HCT116 (cell line): Measurements from ENCODE around the gene FKBP3. TPM values are rescaled to one million over a fixed set of nuclear protein-coding genes. Genes with fewer than 3 reads are reported as not detected.

Source experiments
- ATAC-seq: fragments of 200-7000 bp; cut with Tn5 transposase; 2 replicates; pipeline ENCODE4 v1.9.1; 2020; ENCODE audit warnings: mild to moderate bottlenecking, moderate library complexity
- BruUV-seq: library from RNA; stranded (reverse); fragments of 400-500 nt; replicated peaks from 2 replicates; lab custom pipeline; 2021; lab: Mats Ljungman, UMichigan
- CTCF ChIA-PET: fragments of 300-600 bp; sonication (Branson Sonifier 250); formaldehyde crosslinking; loops from one replicate; lab custom pipeline; 2021; ENCODE audit warnings: antibody characterized with exemption; lab: Charles Lee
- POLR2A ChIA-PET: fragments of 300-600, 350-600 bp; sonication (Branson Sonifier 250); formaldehyde crosslinking; loops from one replicate; lab custom pipeline; 2021; ENCODE audit warnings: antibody characterized with exemption; lab: Charles Lee
- RAD21 ChIA-PET, 2 experiments: fragments of 300-600 bp; sonication (Branson Sonifier 250); formaldehyde crosslinking; loops; one replicate each; lab custom pipeline; 2023; ENCODE audit warnings: low total read pairs in 2 of 2; ENCODE audit not compliant: uncharacterized antibody in 2 of 2, unreplicated experiment in 2 of 2, low non-redundant PET in 1 of 2; lab: Charles Lee
- DNase-seq: peaks from one replicate; pipeline ENCODE4 v3.0.0-alpha.2; 2010; ENCODE audit warnings: low read depth, low spot score
- H2AFZ ChIP-seq: fragments of 200-600 bp; shearing (Covaris generic), sonication (generic); 2 replicates; pipeline ENCODE4 v1.6.1; 2017; ENCODE audit warnings: low read depth, mixed run types, mixed read lengths, antibody characterized with exemption, low read length; ENCODE audit not compliant: poor library complexity, severe bottlenecking
- H3K27ac ChIP-seq: 2 replicates; pipeline ENCODE4 v1.5.1; 2012; ENCODE audit warnings: low read depth, low read length
- H3K27me3 ChIP-seq: fragments of 200-600 bp; sonication (generic); 2 replicates; pipeline ENCODE4 v1.6.1; 2016; ENCODE audit warnings: mixed run types, low read length, mixed read lengths; ENCODE audit not compliant: insufficient read depth
- H3K36me3 ChIP-seq, 2 experiments: fragments of 200-500 bp in 1 of 2; fragments of 200-600 bp in 1 of 2; sonication (Bioruptor generic) in 1 of 2; sonication (generic) in 1 of 2; 2 replicates each; pipeline versions ENCODE4 v1.5.1 to v1.6.1; 2014 to 2016; ENCODE audit warnings: low read length in 2 of 2, inconsistent platforms in 1 of 2, mixed read lengths in 1 of 2, mixed run types in 1 of 2; ENCODE audit not compliant: insufficient read depth in 2 of 2, control insufficient read depth in 1 of 2
- H3K4me1 ChIP-seq, 2 experiments: fragments of 200-600 bp in 1 of 2; sonication (generic) in 1 of 2; 2 replicates each; pipeline versions ENCODE4 v1.5.1 to v1.6.1; 2012 to 2017; ENCODE audit warnings: low read length in 2 of 2, inconsistent platforms in 1 of 2, mild to moderate bottlenecking in 1 of 2, mixed read lengths in 1 of 2, mixed run types in 1 of 2, moderate library complexity in 1 of 2; ENCODE audit not compliant: insufficient read depth in 2 of 2, control insufficient read depth in 1 of 2
- H3K4me2 ChIP-seq: fragments of 200-600 bp; sonication (generic); 2 replicates; pipeline ENCODE4 v1.6.1; 2017; ENCODE audit warnings: mixed run types, low read length, mixed read lengths
- H3K4me3 ChIP-seq, 2 experiments: fragments of 200-600 bp in 1 of 2; sonication (generic) in 1 of 2; replicated peaks in 1 of 2; 2 replicates each; pipeline ENCODE4 v1.5.1; 2011 to 2016; ENCODE audit warnings: low read length in 2 of 2, control low read depth in 1 of 2, low read depth in 1 of 2, mild to moderate bottlenecking in 1 of 2, mixed read lengths in 1 of 2, mixed run types in 1 of 2
- H3K79me2 ChIP-seq: fragments of 200-600 bp; sonication (generic); 2 replicates; pipeline ENCODE4 v1.6.1; 2017; ENCODE audit warnings: mild to moderate bottlenecking, mixed run types, low read length, moderate library complexity, mixed read lengths; ENCODE audit not compliant: insufficient read depth
- H3K9ac ChIP-seq: fragments of 200-600 bp; sonication (generic); 2 replicates; pipeline ENCODE4 v1.6.1; 2016; ENCODE audit warnings: low read length, mixed read lengths
- H3K9me2 ChIP-seq: fragments of 200-600 bp; sonication (generic), shearing (Covaris generic); 2 replicates; pipeline ENCODE4 v1.6.1; 2017; ENCODE audit warnings: mixed run types, mild to moderate bottlenecking, moderate library complexity; ENCODE audit not compliant: insufficient read depth
- H3K9me3 ChIP-seq, 2 experiments: fragments of 200-500 bp in 1 of 2; fragments of 200-600 bp in 1 of 2; sonication (Bioruptor generic) in 1 of 2; sonication (generic) in 1 of 2; 2 replicates each; pipeline ENCODE4 v1.6.1; 2014 to 2017; ENCODE audit warnings: low read length in 2 of 2, mixed read lengths in 2 of 2, inconsistent platforms in 1 of 2, low read depth in 1 of 2, mild to moderate bottlenecking in 1 of 2, mixed run types in 1 of 2, moderate library complexity in 1 of 2; ENCODE audit not compliant: control insufficient read depth in 1 of 2, insufficient read depth in 1 of 2
- H4K20me1 ChIP-seq: fragments of 200-600 bp; sonication (generic), shearing (Covaris generic); 2 replicates; pipeline ENCODE4 v1.6.1; 2017; ENCODE audit warnings: mixed run types, mild to moderate bottlenecking, moderate library complexity; ENCODE audit not compliant: insufficient read depth
- ELF1 ChIP-seq: IDR thresholded peaks from 2 replicates; pipeline ENCODE4 v1.6.1; 2012; ENCODE audit warnings: low read depth, borderline replicate concordance
- EZH2phosphoT487 ChIP-seq: fragments of 200-600 bp; IDR thresholded peaks from 2 replicates; pipeline ENCODE4 v1.6.1; 2018; ENCODE audit warnings: antibody characterized with exemption, borderline replicate concordance
- FOSL1 ChIP-seq: IDR thresholded peaks from 2 replicates; pipeline ENCODE4 v1.6.1; 2012; ENCODE audit warnings: low read depth
- JUND ChIP-seq: IDR thresholded peaks from 2 replicates; pipeline ENCODE4 v1.6.1; 2012
- POLR2A ChIP-seq: IDR thresholded peaks from 2 replicates; pipeline ENCODE4 v1.7.0; 2011; ENCODE audit warnings: borderline replicate concordance; ENCODE audit not compliant: insufficient read depth, insufficient read length; ENCODE audit errors: extremely low read depth
- SIN3A ChIP-seq: IDR thresholded peaks from 2 replicates; pipeline ENCODE4 v1.6.1; 2012; ENCODE audit warnings: low read depth
- TCF7L2 ChIP-seq: IDR thresholded peaks from 2 replicates; pipeline ENCODE4 v1.7.0; 2011; ENCODE audit warnings: borderline replicate concordance, inconsistent platforms; ENCODE audit not compliant: insufficient read depth, insufficient read length; ENCODE audit errors: extremely low read depth
- ZFX ChIP-seq: fragments of 450-650 bp; IDR thresholded peaks from 2 replicates; pipeline ENCODE4 v1.6.1; 2017
- intact Hi-C: fragments of 100-400 bp; cut with micrococcal nuclease; formaldehyde crosslinking; loops from 2 replicates; pipeline ENCODE4 v1.10.0; 2022
- total RNA-seq: library from RNA; stranded (reverse); gene quantifications from one replicate; pipeline ENCODE4 v1.2.1, GENCODE V29; 2021; ENCODE audit not compliant: unreplicated experiment
- TF ChIP-seq, protein P1 (sequence below): IDR thresholded peaks from 2 replicates; pipeline ENCODE4 v1.6.1; 2012; ENCODE audit warnings: low read depth
- TF ChIP-seq, protein P2 (sequence below): IDR thresholded peaks from 2 replicates; pipeline ENCODE4 v1.6.1; 2012
- TF ChIP-seq, protein P3 (sequence below): IDR thresholded peaks from 2 replicates; pipeline ENCODE4 v1.6.1; 2012

Gene FKBP3
- total RNA-seq, 1 experiment from 2014 or later: 67.8 TPM

DNA sequence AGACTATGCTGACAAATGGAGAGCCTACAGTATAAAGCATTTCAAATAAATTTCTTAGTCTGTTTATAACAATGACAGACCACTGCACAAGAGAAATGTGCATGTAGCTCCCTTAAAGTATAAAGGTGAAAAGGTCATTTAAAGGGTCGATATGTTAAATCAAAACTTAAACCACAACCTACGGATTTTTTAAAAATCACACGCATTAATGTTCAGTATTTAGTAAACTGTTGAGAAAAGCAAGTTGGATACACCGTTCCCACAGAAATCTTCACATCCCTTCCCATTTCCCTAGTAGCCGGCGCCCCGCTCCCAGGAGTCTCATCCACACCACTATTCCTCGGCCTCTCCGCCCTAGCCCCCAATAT lies 614 bp downstream of the FKBP3 start:
- no peak for DNase-seq
- H3K4me3 ChIP-seq: peak overlapping the region; percentile 67 to 92
- H3K9ac ChIP-seq: peak overlapping the region; percentile 88
- peaks cover 76% of the 10 kb centered on the region for H3K79me2 ChIP-seq
- CTCF ChIA-PET: interaction anchor here (1.5 kb wide), 1 partner anchor 220 kb away, joined by 9 read pairs; no protein-coding TSS in a partner anchor
- peak; percentile 18 for ATAC-seq
- no peaks in the 10 kb centered on the region for H3K9me2 ChIP-seq
- intact Hi-C loops: loop anchor here (1.0 to 5.0 kb wide), 3 partner anchors 41 to 173 kb away; partner anchors contain the start of genes KLHL28 and MIS18BP1
- POLR2A ChIA-PET: interaction anchor here (1.1 kb wide), 1 partner anchor 172 kb away, joined by 4 read pairs; the partner anchor contains the start of genes KLHL28 and TOGARAM1
- H3K9me3 ChIP-seq: no peaks in the 10 kb centered on the region
- no peaks in the 10 kb centered on the region for H3K27me3 ChIP-seq
- peak overlapping the region; percentile 57 for H2AFZ ChIP-seq
- RAD21 ChIA-PET: no interaction called here
- TF ChIP-seq, protein P1, sequence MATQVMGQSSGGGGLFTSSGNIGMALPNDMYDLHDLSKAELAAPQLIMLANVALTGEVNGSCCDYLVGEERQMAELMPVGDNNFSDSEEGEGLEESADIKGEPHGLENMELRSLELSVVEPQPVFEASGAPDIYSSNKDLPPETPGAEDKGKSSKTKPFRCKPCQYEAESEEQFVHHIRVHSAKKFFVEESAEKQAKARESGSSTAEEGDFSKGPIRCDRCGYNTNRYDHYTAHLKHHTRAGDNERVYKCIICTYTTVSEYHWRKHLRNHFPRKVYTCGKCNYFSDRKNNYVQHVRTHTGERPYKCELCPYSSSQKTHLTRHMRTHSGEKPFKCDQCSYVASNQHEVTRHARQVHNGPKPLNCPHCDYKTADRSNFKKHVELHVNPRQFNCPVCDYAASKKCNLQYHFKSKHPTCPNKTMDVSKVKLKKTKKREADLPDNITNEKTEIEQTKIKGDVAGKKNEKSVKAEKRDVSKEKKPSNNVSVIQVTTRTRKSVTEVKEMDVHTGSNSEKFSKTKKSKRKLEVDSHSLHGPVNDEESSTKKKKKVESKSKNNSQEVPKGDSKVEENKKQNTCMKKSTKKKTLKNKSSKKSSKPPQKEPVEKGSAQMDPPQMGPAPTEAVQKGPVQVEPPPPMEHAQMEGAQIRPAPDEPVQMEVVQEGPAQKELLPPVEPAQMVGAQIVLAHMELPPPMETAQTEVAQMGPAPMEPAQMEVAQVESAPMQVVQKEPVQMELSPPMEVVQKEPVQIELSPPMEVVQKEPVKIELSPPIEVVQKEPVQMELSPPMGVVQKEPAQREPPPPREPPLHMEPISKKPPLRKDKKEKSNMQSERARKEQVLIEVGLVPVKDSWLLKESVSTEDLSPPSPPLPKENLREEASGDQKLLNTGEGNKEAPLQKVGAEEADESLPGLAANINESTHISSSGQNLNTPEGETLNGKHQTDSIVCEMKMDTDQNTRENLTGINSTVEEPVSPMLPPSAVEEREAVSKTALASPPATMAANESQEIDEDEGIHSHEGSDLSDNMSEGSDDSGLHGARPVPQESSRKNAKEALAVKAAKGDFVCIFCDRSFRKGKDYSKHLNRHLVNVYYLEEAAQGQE: no peak
- TF ChIP-seq ELF1 (no peak), SIN3A (no peak), FOSL1 (no peak), POLR2A (no peak), JUND (no peak), ZFX (no peak), EZH2phosphoT487 (no peak), TCF7L2 (no peak)
- TF ChIP-seq, protein P2, sequence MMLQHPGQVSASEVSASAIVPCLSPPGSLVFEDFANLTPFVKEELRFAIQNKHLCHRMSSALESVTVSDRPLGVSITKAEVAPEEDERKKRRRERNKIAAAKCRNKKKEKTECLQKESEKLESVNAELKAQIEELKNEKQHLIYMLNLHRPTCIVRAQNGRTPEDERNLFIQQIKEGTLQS: no peak
- TF ChIP-seq, protein P3, sequence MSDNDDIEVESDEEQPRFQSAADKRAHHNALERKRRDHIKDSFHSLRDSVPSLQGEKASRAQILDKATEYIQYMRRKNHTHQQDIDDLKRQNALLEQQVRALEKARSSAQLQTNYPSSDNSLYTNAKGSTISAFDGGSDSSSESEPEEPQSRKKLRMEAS: no peak
- TF ChIP-seq, all 23 proteins: peak for 0
- H3K4me2 ChIP-seq: peak overlapping the region; percentile 78
- BruUV-seq: TSS peak; percentile 78
- H3K4me1 ChIP-seq: peaks cover 9 to 21% of the 10 kb centered on the region in 2 experiments
- H4K20me1 ChIP-seq: no peaks in the 10 kb centered on the region
- H3K27ac ChIP-seq: peak overlapping the region; percentile 76
- H3K36me3 ChIP-seq: 0 out of 4 replicates have a peak, but pooled peaks cover 0 to 5% of the 10 kb centered on the region in 2 experiments
